Stimulated activated CD4-positive, alpha-beta T cell treated with anti-CD3 and anti-CD28 coated beads, Interleukin-2, amount 100 ng/mL, for 48 hours (primary cell): Measurements from ENCODE around the gene ETV4.

Source experiments
- DNase-seq, 2 donors: peaks; one replicate each; pipeline ENCODE4 v3.0.0-alpha.2; 2020

ETV4 gene

GRCh38 chr17:43546319-43547188, at the start of gene ETV4:
Gene ETV4 (minus strand): TSS chr17:43546340. CDS start chr17:43545617, 723 bp downstream.
- peak; percentile 91 to 94 for DNase-seq

GRCh38 chr17:43595466-43595865, 49.3 kb upstream of the ETV4 start:
- DNase-seq = no peak

GRCh38 chr17:43591779-43592562, 45.8 kb upstream of the ETV4 start:
- no peak for DNase-seq

GRCh38 chr17:43591001-43591400, 44.9 kb upstream of the ETV4 start:
- DNase-seq = no peak

GRCh38 chr17:43588664-43589435, 42.7 kb upstream of the ETV4 start:
- no peak for DNase-seq

GRCh38 chr17:43588121-43588520, 42.0 kb upstream of the ETV4 start:
- no peak for DNase-seq

- DNase-seq = no peak
Observed at GRCh38 chr17:43587647-43588046, 41.5 kb upstream of the ETV4 start.

GRCh38 chr17:43584666-43585102, 38.5 kb upstream of the ETV4 start:
- no peak for DNase-seq

- no peak for DNase-seq
Observed at GRCh38 chr17:43583332-43583731, 37.2 kb upstream of the ETV4 start.

GRCh38 chr17:43581613-43582012, 35.5 kb upstream of the ETV4 start:
- DNase-seq = no peak

GRCh38 chr17:43581130-43581529, 35.0 kb upstream of the ETV4 start:
- no peak for DNase-seq

- DNase-seq = no peak
Observed at GRCh38 chr17:43579566-43580140, 33.5 kb upstream of the ETV4 start.

- peak in 1 of 2 donors; percentile 7 for DNase-seq
Observed at GRCh38 chr17:43578699-43579565, 32.8 kb upstream of the ETV4 start.

- DNase-seq = no peak
Observed at GRCh38 chr17:43578404-43578698, 32.2 kb upstream of the ETV4 start.

GRCh38 chr17:43577664-43578403, 31.7 kb upstream of the ETV4 start:
- no peak for DNase-seq

GRCh38 chr17:43576563-43577229, 30.6 kb upstream of the ETV4 start:
- peak; percentile 62 to 67 for DNase-seq

GRCh38 chr17:43574896-43575525, 28.9 kb upstream of the ETV4 start:
- no peak for DNase-seq

- DNase-seq = no peak
Observed at GRCh38 chr17:43574348-43574747, 28.2 kb upstream of the ETV4 start.

- DNase-seq = no peak
Observed at GRCh38 chr17:43573579-43574321, 27.6 kb upstream of the ETV4 start.
